Measurements from ENCODE around the gene PHF21B. TPM values are rescaled to one million over a fixed set of nuclear protein-coding genes. Genes with fewer than 3 reads are reported as not detected.

The PHF21B gene
- total RNA-seq, 1 donor from 2014 or later, result 6.7 TPM

DNA sequence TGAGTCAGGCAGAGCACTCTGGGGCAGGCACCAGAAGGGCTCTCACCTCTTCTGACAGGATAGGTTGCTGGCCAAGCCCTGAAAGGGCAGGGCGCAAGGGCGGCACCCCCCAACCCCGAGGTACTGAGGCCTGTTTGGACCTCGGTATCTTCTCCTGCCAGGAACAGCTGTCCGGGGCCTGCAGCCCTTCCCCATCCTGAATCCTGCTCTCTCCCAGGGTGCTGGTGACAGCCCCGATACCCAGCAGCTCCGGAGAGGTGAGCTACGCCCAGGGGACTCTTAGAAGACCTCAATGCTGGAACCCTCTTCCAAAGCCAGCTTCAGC, 79.1 kb downstream of the PHF21B start:
- Histone ChIP-seq H3K27ac (no peak overlapping the region), H3K4me1 (no peaks in the 10 kb centered on the region), H4K20me1 (ENCODE audit: low read depth) (peaks cover 76% of the 10 kb centered on the region), H3K36me3 (no peaks in the 10 kb centered on the region), H2AFZ (replicated peaks) (no peak overlapping the region), H3K4me2 (no peak overlapping the region), H3K9me3 (ENCODE audit: low read depth) (no peaks in the 10 kb centered on the region), H3F3A (ENCODE audit: low read depth) (no peaks in the 10 kb centered on the region), H3K9ac (no peak overlapping the region), H3K27me3 (no peaks in the 10 kb centered on the region), H3K4me3 (no peak overlapping the region), H3K79me2 (ENCODE audit: low read depth) (peaks cover 36% of the 10 kb centered on the region)
- TF ChIP-seq, protein P1, sequence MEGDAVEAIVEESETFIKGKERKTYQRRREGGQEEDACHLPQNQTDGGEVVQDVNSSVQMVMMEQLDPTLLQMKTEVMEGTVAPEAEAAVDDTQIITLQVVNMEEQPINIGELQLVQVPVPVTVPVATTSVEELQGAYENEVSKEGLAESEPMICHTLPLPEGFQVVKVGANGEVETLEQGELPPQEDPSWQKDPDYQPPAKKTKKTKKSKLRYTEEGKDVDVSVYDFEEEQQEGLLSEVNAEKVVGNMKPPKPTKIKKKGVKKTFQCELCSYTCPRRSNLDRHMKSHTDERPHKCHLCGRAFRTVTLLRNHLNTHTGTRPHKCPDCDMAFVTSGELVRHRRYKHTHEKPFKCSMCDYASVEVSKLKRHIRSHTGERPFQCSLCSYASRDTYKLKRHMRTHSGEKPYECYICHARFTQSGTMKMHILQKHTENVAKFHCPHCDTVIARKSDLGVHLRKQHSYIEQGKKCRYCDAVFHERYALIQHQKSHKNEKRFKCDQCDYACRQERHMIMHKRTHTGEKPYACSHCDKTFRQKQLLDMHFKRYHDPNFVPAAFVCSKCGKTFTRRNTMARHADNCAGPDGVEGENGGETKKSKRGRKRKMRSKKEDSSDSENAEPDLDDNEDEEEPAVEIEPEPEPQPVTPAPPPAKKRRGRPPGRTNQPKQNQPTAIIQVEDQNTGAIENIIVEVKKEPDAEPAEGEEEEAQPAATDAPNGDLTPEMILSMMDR (IDR thresholded peaks at IDR 0.05), result no peak
- TF ChIP-seq EZH2phosphoT487 (IDR thresholded peaks at IDR 0.05) (no peak), EZH2 (IDR thresholded peaks at IDR 0.05) (no peak)
- Mint-ChIP-seq H3K9me3 (peaks cover 4% of the 10 kb centered on the region), H3K36me3 (peaks cover 30% of the 10 kb centered on the region), H3K27ac (no peak overlapping the region), H3K4me1 (peaks cover 18% of the 10 kb centered on the region), H3K4me3 (no peak overlapping the region), H3K27me3 (ENCODE audit: insufficient read depth, low read depth) (peaks cover 4% of the 10 kb centered on the region)
- DNase-seq (ENCODE audit: low spot score), result no peak

DNA sequence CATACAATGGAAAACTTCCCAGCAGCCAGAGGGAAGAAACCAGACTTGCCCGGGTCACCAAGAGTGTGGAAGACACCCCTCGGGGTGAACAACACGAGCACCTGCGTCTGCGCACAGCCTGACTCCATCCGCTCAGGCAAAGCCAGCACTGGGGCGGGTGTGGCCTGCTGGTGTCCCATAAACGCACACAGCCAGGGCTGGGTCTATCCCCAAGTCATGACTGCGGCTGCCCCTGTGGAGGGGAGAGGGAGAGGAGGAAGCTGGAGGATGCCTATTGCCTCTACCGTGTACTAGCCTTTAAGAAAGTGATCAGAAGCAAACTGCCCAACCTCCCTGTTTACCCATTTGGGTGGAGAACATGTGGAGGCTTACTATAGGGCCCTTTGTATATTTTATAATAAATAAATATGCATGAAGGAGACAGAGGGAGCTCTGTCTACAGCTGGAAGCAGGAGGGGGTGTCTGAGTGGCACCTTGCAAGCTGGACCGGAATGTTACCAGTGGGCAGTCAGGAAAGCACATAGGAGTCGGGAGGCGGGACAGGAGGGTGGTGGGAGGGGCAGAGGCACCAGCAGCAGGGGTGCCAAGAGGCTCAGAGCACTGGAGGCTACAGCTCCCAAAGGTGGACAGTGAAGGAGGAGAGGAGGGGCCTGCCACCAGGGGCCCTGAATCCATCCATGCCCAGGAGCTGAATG, 79.6 kb downstream of the PHF21B start:
- no peak for DNase-seq (ENCODE audit: low spot score)
- no peaks in the 10 kb centered on the region for H3F3A ChIP-seq (ENCODE audit: low read depth)
- H2AFZ ChIP-seq (replicated peaks), result no peak overlapping the region
- H3K36me3 ChIP-seq, result no peaks in the 10 kb centered on the region
- no peaks in the 10 kb centered on the region for H3K9me3 ChIP-seq (ENCODE audit: low read depth)
- Mint-ChIP-seq H3K4me1 (peaks cover 18% of the 10 kb centered on the region), H3K9me3 (peaks cover 6% of the 10 kb centered on the region), H3K36me3 (peaks cover 33% of the 10 kb centered on the region), H3K27me3 (ENCODE audit: insufficient read depth, low read depth) (peaks cover 7% of the 10 kb centered on the region), H3K27ac (no peak overlapping the region), H3K4me3 (no peak overlapping the region)
- H3K4me1 ChIP-seq, result no peaks in the 10 kb centered on the region
- no peaks in the 10 kb centered on the region for H3K27me3 ChIP-seq
- H3K4me3 ChIP-seq, result no peak overlapping the region
- H3K27ac ChIP-seq, result no peak overlapping the region
- no peak overlapping the region for H3K4me2 ChIP-seq
- no peak overlapping the region for H3K9ac ChIP-seq
- peaks cover 71% of the 10 kb centered on the region for H4K20me1 ChIP-seq (ENCODE audit: low read depth)
- TF ChIP-seq EZH2 (IDR thresholded peaks at IDR 0.05) (no peak), EZH2phosphoT487 (IDR thresholded peaks at IDR 0.05) (no peak)
- TF ChIP-seq, protein P1 (IDR thresholded peaks at IDR 0.05), result no peak
- H3K79me2 ChIP-seq (ENCODE audit: low read depth), result peaks cover 37% of the 10 kb centered on the region

DNA sequence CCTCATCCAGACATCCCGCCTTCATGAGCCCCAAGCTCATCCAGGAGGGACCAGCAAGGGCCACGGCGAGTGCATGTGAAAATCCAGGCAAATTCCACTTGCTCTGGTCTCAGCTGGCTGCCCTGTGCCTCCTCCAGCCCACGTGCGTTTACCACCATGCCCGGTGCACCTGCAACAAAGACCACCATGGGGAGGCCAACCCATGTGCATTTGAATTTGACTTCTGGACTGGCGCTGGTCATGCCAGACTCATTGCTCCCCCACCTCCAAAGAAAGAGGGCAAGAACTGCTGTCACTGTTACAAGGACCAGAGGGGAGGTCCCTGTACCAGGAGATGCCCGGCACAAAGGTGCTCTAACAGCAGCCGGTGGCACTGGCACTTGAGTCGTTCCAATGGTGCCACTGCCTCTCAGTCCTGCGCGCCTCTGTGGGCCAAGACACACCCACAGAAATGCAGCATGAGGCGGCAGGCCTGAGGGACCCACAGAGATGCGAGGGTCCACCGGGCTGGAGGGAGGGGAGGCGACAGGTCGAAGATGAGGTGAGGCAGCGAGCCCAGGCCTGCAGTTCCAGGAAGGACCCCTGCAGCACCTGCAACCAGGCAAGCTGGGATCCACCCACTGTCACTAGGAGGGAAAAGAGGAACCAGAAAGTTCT, 80.3 kb downstream of the PHF21B start:
- peaks cover 7% of the 10 kb centered on the region for H3K27me3 Mint-ChIP-seq (ENCODE audit: insufficient read depth, low read depth)
- no peak for DNase-seq (ENCODE audit: low spot score)
- no peak overlapping the region for H3K4me3 ChIP-seq
- no peaks in the 10 kb centered on the region for H3K36me3 ChIP-seq
- peaks cover 39% of the 10 kb centered on the region for H3K79me2 ChIP-seq (ENCODE audit: low read depth)
- no peak overlapping the region for H3K9ac ChIP-seq
- H3K27me3 ChIP-seq, result no peaks in the 10 kb centered on the region
- peaks cover 18% of the 10 kb centered on the region for H3K4me1 Mint-ChIP-seq
- no peak overlapping the region for H3K4me3 Mint-ChIP-seq
- H3K27ac Mint-ChIP-seq, result no peak overlapping the region
- H3K4me1 ChIP-seq, result no peaks in the 10 kb centered on the region
- peaks cover 65% of the 10 kb centered on the region for H4K20me1 ChIP-seq (ENCODE audit: low read depth)
- H3K9me3 ChIP-seq (ENCODE audit: low read depth), result no peaks in the 10 kb centered on the region
- no peak overlapping the region for H2AFZ ChIP-seq (replicated peaks)
- no peak overlapping the region for H3K4me2 ChIP-seq
- TF ChIP-seq EZH2 (IDR thresholded peaks at IDR 0.05) (no peak), EZH2phosphoT487 (IDR thresholded peaks at IDR 0.05) (no peak)
- TF ChIP-seq, protein P1 (IDR thresholded peaks at IDR 0.05), result no peak
- no peak overlapping the region for H3K27ac ChIP-seq
- peaks cover 37% of the 10 kb centered on the region for H3K36me3 Mint-ChIP-seq
- H3F3A ChIP-seq (ENCODE audit: low read depth), result no peaks in the 10 kb centered on the region
- H3K9me3 Mint-ChIP-seq, result peaks cover 11% of the 10 kb centered on the region

All from neural progenitor cell (in vitro differentiated cells).